Lower leg skin (tissue), 3 donors: ENCODE data around the gene KIAA1614.

ENCODE experiments used
- CTCF ChIP-seq, 3 donors: fragments of 450-650 bp; IDR thresholded peaks; one replicate each; pipeline ENCODE4 v1.5.1; 2016; ENCODE audit warnings: antibody characterized with exemption in 3 of 3, mild to moderate bottlenecking in 3 of 3, moderate library complexity in 2 of 3
- POLR2A ChIP-seq, 2 donors: fragments of 450-650 bp; IDR thresholded peaks; one replicate each; pipeline ENCODE4 v1.6.1; 2016 to 2017; ENCODE audit warnings: antibody characterized with exemption in 2 of 2, mild to moderate bottlenecking in 1 of 2, moderate library complexity in 1 of 2

- no peak for TF ChIP-seq CTCF (IDR thresholded peaks at IDR 0.05)
- no peak for TF ChIP-seq POLR2A (IDR thresholded peaks at IDR 0.05)
These were observed 61.5 kb downstream of the KIAA1614 start for GRCh38 chr1:180974236-180974635.
